H1 (cell line): ENCODE results near the gene STARD9. TPM values are rescaled to one million over a fixed set of nuclear protein-coding genes. Genes with fewer than 3 reads are reported as not detected.

Source experiments
- CTCF ChIA-PET: fragments of 300-600 bp; sonication (Branson Sonifier 250); formaldehyde crosslinking; loops from one replicate; lab custom pipeline; 2021; ENCODE audit not compliant: partially characterized antibody; lab: Charles Lee
- POLR2A ChIA-PET: fragments of 300-600 bp; sonication (Branson Sonifier 250); formaldehyde crosslinking; loops from one replicate; lab custom pipeline; 2021; ENCODE audit warnings: inconsistent platforms; ENCODE audit not compliant: partially characterized antibody; lab: Charles Lee
- DNase-seq, 2 experiments: peaks; one replicate each; pipeline versions ENCODE4 v3.0.0 to v3.0.0-alpha.2; 2010 to 2022; ENCODE audit warnings: low spot score in 2 of 2, low read depth in 1 of 2, mixed read lengths in 1 of 2
- FAIRE-seq: peaks from 2 replicates; lab custom pipeline; 2011; peaks lifted over from hg19 to GRCh38; lab: Jason Lieb, UNC
- H2AFZ ChIP-seq: 2 replicates; pipeline ENCODE4 v1.8.1; 2012; ENCODE audit warnings: low read length, inconsistent platforms
- H2AK5ac ChIP-seq: 2 replicates; pipeline ENCODE4 v1.6.1; 2013; ENCODE audit warnings: low read depth, low read length
- H2BK120ac ChIP-seq: replicated peaks from 2 replicates; pipeline ENCODE3; 2013; ENCODE audit warnings: low read depth, low read length, inconsistent platforms
- H2BK12ac ChIP-seq: 2 replicates; pipeline ENCODE4 v1.6.1; 2013; ENCODE audit warnings: low read depth, low read length
- H2BK15ac ChIP-seq: 2 replicates; pipeline ENCODE4 v1.6.1; 2013; ENCODE audit warnings: low read length
- H2BK20ac ChIP-seq: 2 replicates; pipeline ENCODE4 v1.6.1; 2013; ENCODE audit warnings: low read length
- H2BK5ac ChIP-seq: 2 replicates; pipeline ENCODE4 v1.6.1; 2013; ENCODE audit warnings: low read depth, low read length
- H3K14ac ChIP-seq: 2 replicates; pipeline ENCODE4 v1.6.1; 2013; ENCODE audit warnings: inconsistent platforms; ENCODE audit not compliant: insufficient read length
- H3K18ac ChIP-seq: 2 replicates; pipeline ENCODE4 v1.6.1; 2013; ENCODE audit warnings: low read length; ENCODE audit errors: extremely low read depth
- H3K23ac ChIP-seq: 2 replicates; pipeline ENCODE4 v1.6.1; 2013; ENCODE audit warnings: inconsistent platforms; ENCODE audit not compliant: insufficient read length
- H3K23me2 ChIP-seq: 2 replicates; pipeline ENCODE4 v1.6.1; 2013; ENCODE audit warnings: low read depth, low read length
- H3K27ac ChIP-seq: 2 replicates; pipeline ENCODE4 v1.6.1; 2011; ENCODE audit warnings: low read depth, low read length, inconsistent platforms
- H3K27me3 ChIP-seq, 4 experiments: replicated peaks in 1 of 4; 1 replicate in 1 of 4; 2 replicates in 3 of 4; pipeline versions ENCODE4 v1.6.1 to v1.8.1; 2011 to 2013; ENCODE audit warnings: low read length in 3 of 4, mild to moderate bottlenecking in 3 of 4, inconsistent platforms in 2 of 4, mixed read lengths in 2 of 4, moderate library complexity in 1 of 4; ENCODE audit not compliant: control insufficient read depth in 3 of 4, insufficient read depth in 3 of 4; ENCODE audit errors: extremely low read depth in 1 of 4
- H3K36me3 ChIP-seq, 4 experiments: 2 replicates each; pipeline versions ENCODE4 v1.6.1 to v1.8.1; 2011 to 2013; ENCODE audit warnings: mild to moderate bottlenecking in 4 of 4, low read length in 3 of 4, moderate library complexity in 2 of 4, control low read depth in 1 of 4, inconsistent platforms in 1 of 4; ENCODE audit not compliant: insufficient read depth in 4 of 4, control insufficient read depth in 2 of 4
- H3K4ac ChIP-seq: replicated peaks from 2 replicates; pipeline ENCODE3; 2013; ENCODE audit warnings: low read length, low read depth, mixed read lengths, inconsistent platforms; ENCODE audit not compliant: insufficient read length
- H3K4me1 ChIP-seq, 4 experiments: replicated peaks in 1 of 4; 1 replicate in 1 of 4; 2 replicates in 3 of 4; pipeline versions ENCODE4 v1.6.1 to v1.8.1; 2011 to 2013; ENCODE audit warnings: low read length in 3 of 4, inconsistent platforms in 2 of 4, mixed read lengths in 1 of 4; ENCODE audit not compliant: insufficient read depth in 4 of 4, control insufficient read depth in 3 of 4
- H3K4me2 ChIP-seq, 2 experiments: 2 replicates each; pipeline versions ENCODE4 v1.6.1 to v1.8.1; 2011 to 2013; ENCODE audit warnings: low read depth in 2 of 2, low read length in 2 of 2, control low read depth in 1 of 2, inconsistent platforms in 1 of 2, mild to moderate bottlenecking in 1 of 2; ENCODE audit not compliant: insufficient read depth in 1 of 2
- H3K4me3 ChIP-seq, 4 experiments: fragments of 200-600, 300-600 bp in 1 of 4; sonication (generic), shearing (Covaris generic), sonication (Bioruptor Twin) in 1 of 4; 2 replicates each; pipeline versions ENCODE4 v1.5.1 to v1.8.1; 2011 to 2016; ENCODE audit warnings: low read length in 4 of 4, low read depth in 3 of 4, control low read depth in 2 of 4, inconsistent platforms in 2 of 4, mild to moderate bottlenecking in 2 of 4, mixed read lengths in 1 of 4, moderate library complexity in 1 of 4; ENCODE audit not compliant: insufficient read depth in 2 of 4; ENCODE audit errors: extremely low read depth in 1 of 4
- H3K56ac ChIP-seq: replicated peaks from 2 replicates; pipeline ENCODE3; 2013; ENCODE audit warnings: low read depth, mild to moderate bottlenecking, mixed read lengths, low read length, inconsistent platforms; ENCODE audit not compliant: insufficient read length
- H3K79me1 ChIP-seq: 2 replicates; pipeline ENCODE4 v1.6.1; 2013; ENCODE audit warnings: low read depth, low read length, control low read depth
- H3K79me2 ChIP-seq, 2 experiments: 2 replicates each; pipeline versions ENCODE4 v1.6.1 to v1.8.1; 2012 to 2013; ENCODE audit warnings: low read length in 2 of 2, mild to moderate bottlenecking in 2 of 2, inconsistent platforms in 1 of 2; ENCODE audit not compliant: insufficient read depth in 2 of 2, control insufficient read depth in 1 of 2
- H3K9ac ChIP-seq, 4 experiments: replicated peaks in 1 of 4; 1 replicate in 1 of 4; 2 replicates in 3 of 4; pipeline versions ENCODE4 v1.6.1 to v1.8.1; 2011 to 2013; ENCODE audit warnings: low read depth in 3 of 4, low read length in 3 of 4, control low read depth in 2 of 4, mild to moderate bottlenecking in 2 of 4, moderate library complexity in 2 of 4, inconsistent platforms in 1 of 4; ENCODE audit errors: extremely low read depth in 1 of 4
- H3K9me3 ChIP-seq, 2 experiments: 2 replicates each; pipeline versions ENCODE4 v1.6.1 to v1.8.1; 2012 to 2013; ENCODE audit warnings: mild to moderate bottlenecking in 2 of 2, moderate library complexity in 2 of 2, control low read depth in 1 of 2, inconsistent platforms in 1 of 2, low read depth in 1 of 2, low read length in 1 of 2, mixed read lengths in 1 of 2; ENCODE audit not compliant: insufficient read depth in 2 of 2
- H4K20me1 ChIP-seq, 2 experiments: replicated peaks in 1 of 2; 2 replicates each; pipeline versions ENCODE3 to v1.8.1; 2011 to 2013; ENCODE audit warnings: inconsistent platforms in 2 of 2, low read length in 2 of 2, mild to moderate bottlenecking in 1 of 2; ENCODE audit not compliant: insufficient read depth in 2 of 2, control insufficient read depth in 1 of 2
- H4K5ac ChIP-seq: 2 replicates; pipeline ENCODE4 v1.6.1; 2013; ENCODE audit warnings: low read length, low read depth, mixed read lengths, inconsistent platforms; ENCODE audit not compliant: insufficient read length
- H4K8ac ChIP-seq: 2 replicates; pipeline ENCODE4 v1.8.0; 2013; ENCODE audit warnings: mild to moderate bottlenecking, moderate library complexity, low read length, inconsistent platforms; ENCODE audit not compliant: insufficient read depth; ENCODE audit errors: extremely low read depth
- H4K91ac ChIP-seq: replicated peaks from 2 replicates; pipeline ENCODE3; 2013; ENCODE audit warnings: low read length, mixed read lengths, inconsistent platforms; ENCODE audit not compliant: insufficient read length
- ATF2 ChIP-seq: IDR thresholded peaks from 2 replicates; pipeline ENCODE4 v1.6.1; 2012; ENCODE audit warnings: low read length, inconsistent platforms
- BCL11A ChIP-seq, 2 experiments: IDR thresholded peaks; one replicate each; pipeline ENCODE4 v1.6.1; 2011; ENCODE audit warnings: low read depth in 2 of 2, low read length in 2 of 2, mild to moderate bottlenecking in 2 of 2
- BRCA1 ChIP-seq: IDR thresholded peaks from 2 replicates; pipeline ENCODE4 v1.6.1; 2012; ENCODE audit warnings: low read depth, low read length, improper control_type of control experiment
- EZH2 ChIP-seq: fragments of 200-600 bp; sonication (generic); IDR thresholded peaks from 2 replicates; pipeline ENCODE4 v1.7.1; 2012; ENCODE audit warnings: low read depth, mild to moderate bottlenecking, moderate library complexity, low read length, inconsistent platforms; ENCODE audit not compliant: severe bottlenecking
- KDM1A ChIP-seq: fragments of 200-600, 300-600 bp; sonication (generic); IDR thresholded peaks from 2 replicates; pipeline ENCODE4 v1.7.1; 2016; ENCODE audit warnings: mild to moderate bottlenecking, low read length, borderline replicate concordance
- KDM5A ChIP-seq: fragments of 200-600 bp; IDR thresholded peaks from 2 replicates; pipeline ENCODE4 v1.7.1; 2012; ENCODE audit warnings: mild to moderate bottlenecking, low read length, inconsistent platforms, mixed read lengths
- PHF8 ChIP-seq: fragments of 200-600 bp; sonication (generic); conservative IDR thresholded peaks from 2 replicates; pipeline ENCODE4 v1.7.1; 2012; ENCODE audit warnings: low read depth, mild to moderate bottlenecking, inconsistent platforms, low read length, moderate library complexity
- POLR2A ChIP-seq, 2 experiments: IDR thresholded peaks; 1 replicate in 1 of 2; 2 replicates in 1 of 2; pipeline ENCODE4 v1.6.1; 2011; ENCODE audit warnings: low read depth in 2 of 2, low read length in 2 of 2, mild to moderate bottlenecking in 2 of 2; ENCODE audit errors: control extremely low read depth in 1 of 2
- SIRT6 ChIP-seq: IDR thresholded peaks from one replicate; pipeline ENCODE4 v1.7.1; 2012; ENCODE audit warnings: low read length, inconsistent platforms
- TAF1 ChIP-seq: IDR thresholded peaks from 2 replicates; pipeline ENCODE4 v1.6.1; 2011; ENCODE audit warnings: mild to moderate bottlenecking, low read depth, low read length
- TBP ChIP-seq: IDR thresholded peaks from 2 replicates; pipeline ENCODE4 v1.6.1; 2011; ENCODE audit warnings: low read depth, low read length, improper control_type of control experiment
- WGBS, 2 experiments: shearing (Covaris generic) in 1 of 2; methylation state at CpG; one replicate each; pipeline versions ENCODE4 v1.1.6 to v1.1.7; 2013 to 2015; ENCODE audit warnings: low lambda C conversion rate in 2 of 2, mixed read lengths in 2 of 2, inconsistent platforms in 1 of 2, low coverage in 1 of 2, missing lambda C conversion rate in 1 of 2; ENCODE audit not compliant: insufficient replicate concordance in 2 of 2, insufficient coverage in 1 of 2, insufficient read length in 1 of 2; ENCODE audit errors: extremely low coverage in 1 of 2, missing lambda C conversion rate in 1 of 2; 5-methylcytosine and 5-hydroxymethylcytosine counted together
- polyA plus RNA-seq, 7 experiments: library from polyadenylated mRNA; depleted of rRNA in 3 of 7; stranded (reverse) in 5 of 7; unstranded in 2 of 7; fragments of >200 nt in 5 of 7; fragments of 200-250 nt in 2 of 7; gene quantifications; 1 replicate in 5 of 7; 2 replicates in 1 of 7; 4 replicates in 1 of 7; pipeline versions ENCODE4 v1.2.1 to v1.2.3, GENCODE V29; 2011 to 2013; ENCODE audit warnings: missing spikeins in 2 of 7, mixed read lengths in 2 of 7
- total RNA-seq: library from RNA; stranded (reverse); fragmentation: NEBNext Ultra II Directional; extraction: Animal tissue kit (Norgen Biotek cat#: 25700); gene quantifications from 2 replicates; pipeline ENCODE4 v1.2.1, GENCODE V29; 2021
- TF ChIP-seq, protein P1 (sequence below): IDR thresholded peaks from 2 replicates; pipeline ENCODE4 v1.6.1; 2011; ENCODE audit warnings: low read length, improper control_type of control experiment

STARD9 gene
- total and polyA plus RNA-seq, 2 of the 8 experiments (the other 6 are each of a cell fraction or from before 2014, with no cell fraction given): 2.8 to 7.0 TPM

GRCh38 chr15:42730135-42730534 is 154.7 kb downstream of the STARD9 start:
- ChIA-PET POLR2A (interaction anchor here (1.5 to 7.1 kb wide), 2 partner anchors 9 to 14 kb away, joined by 5 to 27 read pairs; no protein-coding TSS in a partner anchor), CTCF (interaction anchor here (1.0 to 2.4 kb wide), 4 partner anchors 8 to 196 kb away, joined by 3 to 5 read pairs (median 4); no protein-coding TSS in a partner anchor)
- Histone ChIP-seq H3K9me3 (no peaks in the 10 kb centered on the region), H3K27me3 (no peaks in the 10 kb centered on the region), H3K79me1 (no peaks in the 10 kb centered on the region; the same call in 1 of the 2 replicates), H3K27ac (no peak overlapping the region), H2BK12ac (no peak overlapping the region), H3K4ac (no peak overlapping the region), H3K14ac (no peak overlapping the region), H4K5ac (no peak overlapping the region), H2AK5ac (no peak overlapping the region), H2AFZ (no peak overlapping the region), H4K91ac (no peak overlapping the region), H3K79me2 (no peaks in the 10 kb centered on the region), H3K36me3 (peaks cover 9 to 52% (median 21%) of the 10 kb centered on the region in 4 experiments; a peak in 7 of 8 replicates), H3K4me3 (no peak overlapping the region), H3K4me1 (peaks cover 0 to 10% (median 7%) of the 10 kb centered on the region in 4 experiments; a peak in 5 of 7 replicates), H2BK15ac (no peak overlapping the region), H4K8ac (no peak overlapping the region), H2BK20ac (no peak overlapping the region), H2BK5ac (no peak overlapping the region), H3K4me2 (no peak overlapping the region), H4K20me1 (peaks cover 7 to 9% of the 10 kb centered on the region in 2 experiments), H3K23ac (no peak overlapping the region), H2BK120ac (no peak overlapping the region), H3K9ac (no peak overlapping the region), H3K23me2 (0 out of 2 replicates have a peak, but pooled peaks cover 2% of the 10 kb centered on the region), H3K18ac (no peak overlapping the region), H3K56ac (no peak overlapping the region)
- DNase-seq: no peak
- WGBS, 2 experiments: 90% methylated on average over 8 of the region's 8 CpGs; no CpG with 5 or more reads in 1 of the 2 experiments
- FAIRE-seq: no peak
- TF ChIP-seq PHF8 (no peak), ATF2 (no peak), TAF1 (no peak), TBP (no peak), SIRT6 (no peak), BRCA1 (no peak), KDM5A (no peak), KDM1A (no peak), POLR2A (IDR thresholded peaks at IDR 0.05; ENCODE audit: control extremely low read depth in 1 of 2, low read depth in 2 of 2, low read length in 2 of 2) (no peak), EZH2 (no peak), BCL11A (IDR thresholded peaks at IDR 0.05; ENCODE audit: low read depth in 2 of 2, low read length in 2 of 2) (no peak)
- TF ChIP-seq, protein P1, sequence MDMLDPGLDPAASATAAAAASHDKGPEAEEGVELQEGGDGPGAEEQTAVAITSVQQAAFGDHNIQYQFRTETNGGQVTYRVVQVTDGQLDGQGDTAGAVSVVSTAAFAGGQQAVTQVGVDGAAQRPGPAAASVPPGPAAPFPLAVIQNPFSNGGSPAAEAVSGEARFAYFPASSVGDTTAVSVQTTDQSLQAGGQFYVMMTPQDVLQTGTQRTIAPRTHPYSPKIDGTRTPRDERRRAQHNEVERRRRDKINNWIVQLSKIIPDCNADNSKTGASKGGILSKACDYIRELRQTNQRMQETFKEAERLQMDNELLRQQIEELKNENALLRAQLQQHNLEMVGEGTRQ: no peak
